ENCODE measurements around the gene LINGO3. TPM values are rescaled to one million over a fixed set of nuclear protein-coding genes. Genes with fewer than 3 reads are reported as not detected.

The LINGO3 gene
- total and polyA plus RNA-seq, 12 donors, result 0.11 TPM; not detected in 11

DNA sequence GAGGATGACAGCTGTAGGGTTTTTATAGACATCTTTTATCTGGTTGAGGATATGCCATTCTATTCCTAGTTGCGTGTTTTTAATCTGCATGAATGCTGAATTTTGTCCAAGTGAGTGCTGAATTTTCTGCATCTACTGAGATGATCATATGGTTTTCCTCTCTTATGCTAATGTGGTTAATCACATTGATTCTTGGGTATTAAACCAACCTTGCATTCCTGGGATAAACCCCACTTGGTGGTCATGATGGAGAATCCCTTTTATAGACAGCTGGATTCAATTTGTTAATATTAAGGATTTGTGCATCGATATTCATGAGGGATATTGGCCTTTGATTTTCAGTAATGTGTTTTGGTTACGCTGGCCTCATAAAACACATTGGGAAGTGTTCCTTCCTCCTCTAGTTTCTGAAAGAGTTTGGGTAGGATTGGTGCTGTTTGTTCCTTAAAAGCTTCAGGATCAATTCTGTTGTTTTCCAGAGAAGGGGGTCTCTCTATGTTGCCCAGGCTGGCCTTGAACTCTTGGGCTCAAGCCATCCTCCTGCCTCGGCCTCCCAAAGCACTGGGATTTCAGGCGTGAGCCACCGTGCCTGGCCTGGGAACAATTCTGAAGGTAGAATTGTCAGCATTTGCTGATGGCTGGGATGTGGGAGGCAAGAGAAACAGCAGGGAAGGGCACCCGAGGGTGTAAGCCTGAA lies 7.3 kb upstream of the LINGO3 start:
- DNase-seq, result no peak
- 82 to 84% (median 83%) methylated on average over 7 of the region's 7 CpGs for WGBS, 4 donors
- H3K27ac ChIP-seq, result peak overlapping the region in 1 of 5 donors; percentile 14
- TF ChIP-seq, protein P1, sequence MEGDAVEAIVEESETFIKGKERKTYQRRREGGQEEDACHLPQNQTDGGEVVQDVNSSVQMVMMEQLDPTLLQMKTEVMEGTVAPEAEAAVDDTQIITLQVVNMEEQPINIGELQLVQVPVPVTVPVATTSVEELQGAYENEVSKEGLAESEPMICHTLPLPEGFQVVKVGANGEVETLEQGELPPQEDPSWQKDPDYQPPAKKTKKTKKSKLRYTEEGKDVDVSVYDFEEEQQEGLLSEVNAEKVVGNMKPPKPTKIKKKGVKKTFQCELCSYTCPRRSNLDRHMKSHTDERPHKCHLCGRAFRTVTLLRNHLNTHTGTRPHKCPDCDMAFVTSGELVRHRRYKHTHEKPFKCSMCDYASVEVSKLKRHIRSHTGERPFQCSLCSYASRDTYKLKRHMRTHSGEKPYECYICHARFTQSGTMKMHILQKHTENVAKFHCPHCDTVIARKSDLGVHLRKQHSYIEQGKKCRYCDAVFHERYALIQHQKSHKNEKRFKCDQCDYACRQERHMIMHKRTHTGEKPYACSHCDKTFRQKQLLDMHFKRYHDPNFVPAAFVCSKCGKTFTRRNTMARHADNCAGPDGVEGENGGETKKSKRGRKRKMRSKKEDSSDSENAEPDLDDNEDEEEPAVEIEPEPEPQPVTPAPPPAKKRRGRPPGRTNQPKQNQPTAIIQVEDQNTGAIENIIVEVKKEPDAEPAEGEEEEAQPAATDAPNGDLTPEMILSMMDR (IDR thresholded peaks at IDR 0.05), result no peak
- no peak for TF ChIP-seq POLR2A (IDR thresholded peaks at IDR 0.05)
- H3K27me3 ChIP-seq, result no peaks in the 10 kb centered on the region
- no peaks in the 10 kb centered on the region for H3K36me3 ChIP-seq (replicated peaks in 1 of 2)
- no peak overlapping the region for H3K4me3 ChIP-seq
- intact Hi-C loops (cut with DNase I), result loop anchor here in 1 of 2 donors (10.0 kb wide), 1 partner anchor 80 kb away; the partner anchor contains the start of genes PLEKHJ1 and SF3A2
- H3K9me3 ChIP-seq (replicated peaks in 1 of 3), result no peaks in the 10 kb centered on the region
- H3K4me1 ChIP-seq (replicated peaks in 1 of 2), result no peaks in the 10 kb centered on the region

DNA sequence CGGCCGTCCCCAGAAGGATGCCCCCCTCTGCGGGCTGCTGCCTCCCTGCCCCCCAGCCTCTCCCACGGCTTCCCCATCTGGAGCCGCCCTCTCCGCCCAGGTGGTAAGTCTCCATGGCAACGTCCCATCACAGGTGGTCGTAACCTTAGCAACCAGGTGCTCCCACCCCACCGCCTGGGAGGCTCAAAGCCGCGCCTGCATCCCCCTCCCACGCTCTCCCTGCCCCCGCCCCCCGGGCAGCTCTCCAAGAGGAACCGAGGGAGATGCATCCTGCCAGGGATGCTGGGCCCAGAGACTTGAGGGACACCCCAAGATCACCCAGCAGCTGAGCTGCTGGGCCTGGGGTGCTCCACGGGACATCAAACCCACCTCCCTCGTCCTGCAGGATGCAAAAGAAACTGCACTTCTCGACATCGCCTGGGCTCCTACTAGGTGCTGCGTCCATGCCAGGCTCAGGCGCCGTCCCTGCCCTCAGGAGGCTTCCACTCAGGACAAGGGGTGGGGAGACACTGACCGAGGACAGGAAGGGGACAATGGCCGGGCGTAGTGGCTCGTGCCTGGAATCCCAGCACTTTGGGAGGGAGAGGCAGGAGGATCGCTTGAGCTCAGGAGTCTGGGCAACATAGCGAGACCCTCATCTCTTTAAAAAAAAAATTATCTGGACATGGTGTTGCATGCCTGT lies 5.0 kb upstream of the LINGO3 start:
- no peak overlapping the region for H3K4me3 ChIP-seq
- no peaks in the 10 kb centered on the region for H3K4me1 ChIP-seq (replicated peaks in 1 of 2)
- no peaks in the 10 kb centered on the region for H3K9me3 ChIP-seq (replicated peaks in 1 of 3)
- H3K27me3 ChIP-seq, result no peaks in the 10 kb centered on the region
- DNase-seq, result no peak
- H3K27ac ChIP-seq, result no peak overlapping the region
- TF ChIP-seq POLR2A (IDR thresholded peaks at IDR 0.05), result no peak
- TF ChIP-seq, protein P1 (IDR thresholded peaks at IDR 0.05), result no peak
- 34 to 80% (median 50%) methylated on average over 7 to 28 of the region's 28 CpGs for WGBS, 4 donors
- no peaks in the 10 kb centered on the region for H3K36me3 ChIP-seq (replicated peaks in 1 of 2)
- intact Hi-C loops (cut with DNase I), result loop anchor here in 1 of 2 donors (10.0 kb wide), 1 partner anchor 78 kb away; the partner anchor contains the start of genes PLEKHJ1 and SF3A2

DNA sequence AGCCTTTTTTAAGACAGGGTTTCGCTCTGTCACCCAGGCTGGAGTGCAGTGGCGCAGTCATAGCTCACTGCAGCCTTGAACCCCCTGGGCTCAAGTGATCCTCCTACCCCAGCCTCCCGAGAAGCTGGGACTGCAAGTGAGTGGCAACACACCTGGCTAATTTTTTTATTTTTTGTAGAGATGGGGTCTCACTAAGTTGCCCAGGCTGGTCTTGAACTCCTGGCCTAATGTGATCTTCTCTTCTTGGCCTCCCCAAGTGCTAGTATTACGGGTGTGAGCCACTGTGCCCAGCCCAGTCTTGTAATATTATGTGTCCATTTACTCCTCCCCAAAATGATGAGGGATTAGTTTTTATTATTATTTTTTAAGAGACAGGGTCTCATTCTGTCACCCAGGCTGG lies 3.1 kb upstream of the LINGO3 start:
- Histone ChIP-seq H3K4me3 (no peak overlapping the region), H3K36me3 (replicated peaks in 1 of 2) (no peaks in the 10 kb centered on the region), H3K27ac (no peak overlapping the region), H3K27me3 (peaks cover 13% of the 10 kb centered on the region), H3K4me1 (replicated peaks in 1 of 2) (no peaks in the 10 kb centered on the region), H3K9me3 (replicated peaks in 1 of 3) (no peaks in the 10 kb centered on the region)
- intact Hi-C loops (cut with DNase I), result loop anchor here in 1 of 2 donors (10.0 kb wide), 1 partner anchor 76 kb away; the partner anchor contains the start of genes PLEKHJ1 and SF3A2
- DNase-seq, result no peak
- TF ChIP-seq POLR2A (IDR thresholded peaks at IDR 0.05), result no peak
- TF ChIP-seq, protein P1 (IDR thresholded peaks at IDR 0.05), result no peak
- 87 to 95% (median 92%) methylated on average over 4 of the region's 4 CpGs for WGBS, 4 donors

DNA sequence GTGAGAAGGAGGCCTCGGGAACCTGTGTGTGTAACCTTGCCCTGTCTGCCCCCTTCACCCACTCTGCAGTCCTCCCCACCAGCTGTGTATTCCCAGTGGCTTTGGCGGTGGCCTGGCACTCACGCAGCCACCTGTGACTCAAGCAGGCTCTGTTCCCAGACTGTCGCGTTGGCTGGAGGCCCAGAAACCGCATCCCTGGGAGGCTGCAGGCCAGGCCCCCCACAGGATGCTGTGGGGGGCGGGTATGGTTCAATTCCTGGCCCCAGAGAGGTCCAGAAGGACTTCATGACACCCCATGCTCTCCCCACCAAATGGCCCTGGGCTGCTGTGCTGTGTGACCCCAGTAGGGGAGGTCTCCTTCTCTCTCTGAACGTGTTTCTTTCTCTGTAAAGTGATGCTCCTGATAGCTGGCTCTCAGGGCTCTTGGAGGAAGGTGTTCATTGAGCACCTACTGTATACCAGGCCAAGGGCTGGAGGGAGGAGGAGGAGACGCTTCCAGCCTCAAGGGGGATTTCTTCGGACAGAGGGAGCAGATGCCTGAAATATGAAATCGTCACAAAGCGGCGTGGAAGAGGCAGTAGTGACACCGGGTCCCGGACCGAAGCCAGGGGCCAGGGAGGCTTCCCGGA lies 1.9 kb upstream of the LINGO3 start:
- TF ChIP-seq POLR2A (IDR thresholded peaks at IDR 0.05), result no peak
- TF ChIP-seq, protein P1 (IDR thresholded peaks at IDR 0.05), result no peak
- no peaks in the 10 kb centered on the region for H3K9me3 ChIP-seq (replicated peaks in 1 of 3)
- WGBS, 4 donors, result 46 to 76% (median 49%) methylated on average over 10 to 17 of the region's 17 CpGs
- no peaks in the 10 kb centered on the region for H3K4me1 ChIP-seq (replicated peaks in 1 of 2)
- peaks cover 18% of the 10 kb centered on the region for H3K27me3 ChIP-seq
- peak; percentile 61 to 87 (median 77) for DNase-seq
- no peak overlapping the region for H3K4me3 ChIP-seq
- no peak overlapping the region for H3K27ac ChIP-seq
- no peaks in the 10 kb centered on the region for H3K36me3 ChIP-seq (replicated peaks in 1 of 2)
- intact Hi-C loops (cut with DNase I), result loop anchor here in 1 of 2 donors (10.0 kb wide), 1 partner anchor 75 kb away; the partner anchor contains the start of genes PLEKHJ1 and SF3A2
